Measurements from ENCODE around the gene HOXD11.

- TF ChIP-seq ZNF114 (CRISPR knock-in tag; IDR thresholded peaks at IDR 0.05): no peak
- TF ChIP-seq EZH2 (IDR thresholded peaks at IDR 0.05; ENCODE audit: low read depth, unreplicated experiment): no peak
- TF ChIP-seq CTCF (conservative IDR thresholded peaks at IDR 0.05; ENCODE audit: low read depth in 2 of 2): no peak
- no peak for TF ChIP-seq POLR2AphosphoS5 (IDR thresholded peaks at IDR 0.05; ENCODE audit: low read depth)
- no peak for TF ChIP-seq EZH2phosphoT487 (IDR thresholded peaks at IDR 0.05; ENCODE audit: unreplicated experiment)
- no peak for TF ChIP-seq ETS1 (IDR thresholded peaks at IDR 0.05)
- TF ChIP-seq REST (IDR thresholded peaks at IDR 0.05; ENCODE audit: unreplicated experiment): no peak
Measured at GRCh38 chr2:176117823-176118371, 10.8 kb downstream of the HOXD11 start.
